Esophagus mucosa (tissue), 1 donor: ENCODE data around the gene HPD. TPM values are rescaled to one million over a fixed set of nuclear protein-coding genes. Genes with fewer than 3 reads are reported as not detected.
A peak's percentile ranks its signal among the peaks of the same experiment; 100 is the strongest.

Experiments
- ATAC-seq: fragments of 200-7000 bp; cut with Tn5 transposase; one replicate; pipeline ENCODE4 v1.9.1; 2020
- total RNA-seq: library from RNA; stranded (reverse); gene quantifications from one replicate; pipeline ENCODE4 v1.2.4, GENCODE V29; 2023
- donor health status: DM: yes; HTN: yes; CAD: no.

The HPD gene
- total RNA-seq, 1 donor from 2014 or later, result 0.28 TPM

GRCh38 chr12:121827351-121828099 lies 31.1 kb downstream of the HPD start:
- ATAC-seq, result peak; percentile 3

- no peak for ATAC-seq
Observed at GRCh38 chr12:121826318-121827150, 32.1 kb downstream of the HPD start.

- no peak for ATAC-seq
Observed at GRCh38 chr12:121825041-121825523, 33.6 kb downstream of the HPD start.

- ATAC-seq, result no peak
Observed at GRCh38 chr12:121823727-121824115, 34.9 kb downstream of the HPD start.

- ATAC-seq, result peak; percentile 2
Observed at GRCh38 chr12:121823101-121823726, 35.4 kb downstream of the HPD start.

GRCh38 chr12:121822393-121823100 lies 36.1 kb downstream of the HPD start:
- no peak for ATAC-seq

- ATAC-seq, result no peak
Observed at GRCh38 chr12:121820056-121820455, 38.6 kb downstream of the HPD start.

- no peak for ATAC-seq
Observed at GRCh38 chr12:121819212-121819949, 39.3 kb downstream of the HPD start.

GRCh38 chr12:121817648-121818043 lies 41.0 kb downstream of the HPD start:
- ATAC-seq, result no peak

GRCh38 chr12:121816925-121817647 lies 41.6 kb downstream of the HPD start:
- no peak for ATAC-seq

GRCh38 chr12:121815263-121815662 lies 43.4 kb downstream of the HPD start:
- ATAC-seq, result no peak

GRCh38 chr12:121814429-121815119 lies 44.1 kb downstream of the HPD start:
- ATAC-seq, result no peak

- ATAC-seq, result no peak
Observed at GRCh38 chr12:121813951-121814350, 44.7 kb downstream of the HPD start.

- ATAC-seq, result peak; percentile 1
Observed at GRCh38 chr12:121812921-121813896, 45.5 kb downstream of the HPD start.

GRCh38 chr12:121812320-121812871 lies 46.3 kb downstream of the HPD start:
- peak; percentile 86 for ATAC-seq

- ATAC-seq, result peak; percentile 77
Observed at GRCh38 chr12:121811434-121812319, 47.0 kb downstream of the HPD start.

- no peak for ATAC-seq
Observed at GRCh38 chr12:121810833-121811433, 47.7 kb downstream of the HPD start.
